Mucosa of descending colon (tissue), 3 donors: Measurements from ENCODE around the gene TACR1. TPM values are rescaled to one million over a fixed set of nuclear protein-coding genes. Genes with fewer than 3 reads are reported as not detected.
"Not testable (repeated sequence)": the region's sequence is repeated elsewhere in the genome, so short reads cannot be mapped to it uniquely, and the experiment has no call there.

Source experiments
- ATAC-seq: fragments of 200-7000 bp; cut with Tn5 transposase; one replicate; pipeline ENCODE4 v1.9.1; 2020; ENCODE audit warnings: mild to moderate bottlenecking, moderate library complexity
- DNase-seq, 3 donors: peaks; one replicate each; pipeline ENCODE4 v3.0.0-alpha.2; 2020
- H3K36me3 ChIP-seq: fragments of 200-600 bp; one replicate; pipeline ENCODE4 v1.8.0; 2021; ENCODE audit warnings: low read depth, mild to moderate bottlenecking
- H3K4me1 ChIP-seq: fragments of 200-600 bp; one replicate; pipeline ENCODE4 v1.8.0; 2021; ENCODE audit warnings: low read depth, mild to moderate bottlenecking
- H3K4me3 ChIP-seq: fragments of 200-600 bp; one replicate; pipeline ENCODE4 v1.8.0; 2021; ENCODE audit warnings: mild to moderate bottlenecking
- H3K9me3 ChIP-seq: fragments of 200-600 bp; one replicate; pipeline ENCODE4 v1.8.0; 2021; ENCODE audit warnings: mild to moderate bottlenecking
- intact Hi-C, 2 donors: fragments of 100-400 bp; cut with DNase I in 1 of 2; cut with micrococcal nuclease in 1 of 2; formaldehyde crosslinking; loops; one replicate each; pipeline versions ENCODE4 v1.11.0 to v1.11.1; 2022; cut with DNase I, micrococcal nuclease
- total RNA-seq, 3 donors: library from RNA; stranded (reverse); fragmentation: NEBNext Ultra II Directional in 2 of 3; extraction: Animal tissue kit (Norgen Biotek cat#: 25700) in 2 of 3; gene quantifications; one replicate each; pipeline versions ENCODE4 v1.2.1 to v1.2.4, GENCODE V29; 2021 to 2023
- TF ChIP-seq, protein P1 (sequence below): fragments of 200-600 bp; IDR thresholded peaks from one replicate; pipeline ENCODE4 v1.8.0; 2022; ENCODE audit warnings: antibody characterized with exemption, mild to moderate bottlenecking
- donor health status: DM: no; HTN: no; CAD: no; lungs with moderate emphysema.
- donor health status: DM: no; HTN: no; CAD: no.
- donor health status: DM: no; HTN: yes; CAD: no.

Gene TACR1
- total RNA-seq, 3 donors from 2014 or later = 0.81 to 1.2 (median 1.0) TPM

- TF ChIP-seq, protein P1, sequence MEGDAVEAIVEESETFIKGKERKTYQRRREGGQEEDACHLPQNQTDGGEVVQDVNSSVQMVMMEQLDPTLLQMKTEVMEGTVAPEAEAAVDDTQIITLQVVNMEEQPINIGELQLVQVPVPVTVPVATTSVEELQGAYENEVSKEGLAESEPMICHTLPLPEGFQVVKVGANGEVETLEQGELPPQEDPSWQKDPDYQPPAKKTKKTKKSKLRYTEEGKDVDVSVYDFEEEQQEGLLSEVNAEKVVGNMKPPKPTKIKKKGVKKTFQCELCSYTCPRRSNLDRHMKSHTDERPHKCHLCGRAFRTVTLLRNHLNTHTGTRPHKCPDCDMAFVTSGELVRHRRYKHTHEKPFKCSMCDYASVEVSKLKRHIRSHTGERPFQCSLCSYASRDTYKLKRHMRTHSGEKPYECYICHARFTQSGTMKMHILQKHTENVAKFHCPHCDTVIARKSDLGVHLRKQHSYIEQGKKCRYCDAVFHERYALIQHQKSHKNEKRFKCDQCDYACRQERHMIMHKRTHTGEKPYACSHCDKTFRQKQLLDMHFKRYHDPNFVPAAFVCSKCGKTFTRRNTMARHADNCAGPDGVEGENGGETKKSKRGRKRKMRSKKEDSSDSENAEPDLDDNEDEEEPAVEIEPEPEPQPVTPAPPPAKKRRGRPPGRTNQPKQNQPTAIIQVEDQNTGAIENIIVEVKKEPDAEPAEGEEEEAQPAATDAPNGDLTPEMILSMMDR = no peak
- ATAC-seq = no peak
- intact Hi-C loops = no loop called here
- Histone ChIP-seq H3K36me3 (no peaks in the 10 kb centered on the region), H3K9me3 (no peaks in the 10 kb centered on the region), H3K4me1 (no peaks in the 10 kb centered on the region), H3K4me3 (no peak overlapping the region)
- DNase-seq = no peak
Observed at GRCh38 chr2:75058427-75058826, 140.9 kb downstream of the TACR1 start.

GRCh38 chr2:75057150-75057549 lies 142.2 kb downstream of the TACR1 start:
- ATAC-seq, H3K4me1 ChIP-seq, H3K36me3 ChIP-seq, H3K4me3 ChIP-seq, DNase-seq, intact Hi-C loops, H3K9me3 ChIP-seq: not testable (repeated sequence)

- intact Hi-C loops = no loop called here
- TF ChIP-seq, protein P1 = no peak
- Histone ChIP-seq H3K4me1 (no peaks in the 10 kb centered on the region), H3K4me3 (no peak overlapping the region), H3K9me3 (no peaks in the 10 kb centered on the region), H3K36me3 (no peaks in the 10 kb centered on the region)
- DNase-seq (no peak), ATAC-seq (no peak)
Observed at GRCh38 chr2:75055820-75056675, 143.3 kb downstream of the TACR1 start.

DNA sequence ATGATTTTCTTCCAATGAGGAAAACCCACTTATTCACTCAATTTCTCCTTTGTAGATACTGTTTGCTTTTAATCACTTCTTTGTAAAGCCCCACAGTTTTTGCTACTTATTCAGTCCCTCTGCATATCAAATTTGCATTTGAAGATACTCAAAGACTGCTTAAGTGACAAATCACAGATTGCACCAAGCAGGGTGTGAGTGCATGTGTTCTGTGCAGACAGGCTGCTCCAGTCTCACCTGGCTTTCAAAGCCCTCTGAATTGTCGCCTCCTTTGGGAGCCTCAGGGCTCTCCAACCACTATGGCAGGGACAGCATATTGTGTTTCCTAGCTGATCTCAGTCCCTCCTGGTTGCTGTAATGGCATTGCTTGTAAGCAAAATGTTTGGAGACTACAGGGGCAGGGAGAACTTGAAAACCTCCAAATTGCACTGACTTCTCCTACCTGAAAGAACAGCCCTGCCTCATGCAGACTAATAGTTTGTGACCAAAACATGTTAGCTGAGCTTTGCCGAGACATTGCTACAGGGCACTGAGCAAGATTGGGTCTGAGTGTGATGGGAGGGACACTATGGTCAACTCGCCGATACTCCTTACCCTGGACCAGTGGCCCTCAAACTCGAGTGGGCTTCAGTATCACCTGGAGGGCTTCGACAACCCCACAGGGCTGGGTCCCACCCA lies 144.0 kb downstream of the TACR1 start:
- no peak for ATAC-seq
- intact Hi-C loops = no loop called here

DNA sequence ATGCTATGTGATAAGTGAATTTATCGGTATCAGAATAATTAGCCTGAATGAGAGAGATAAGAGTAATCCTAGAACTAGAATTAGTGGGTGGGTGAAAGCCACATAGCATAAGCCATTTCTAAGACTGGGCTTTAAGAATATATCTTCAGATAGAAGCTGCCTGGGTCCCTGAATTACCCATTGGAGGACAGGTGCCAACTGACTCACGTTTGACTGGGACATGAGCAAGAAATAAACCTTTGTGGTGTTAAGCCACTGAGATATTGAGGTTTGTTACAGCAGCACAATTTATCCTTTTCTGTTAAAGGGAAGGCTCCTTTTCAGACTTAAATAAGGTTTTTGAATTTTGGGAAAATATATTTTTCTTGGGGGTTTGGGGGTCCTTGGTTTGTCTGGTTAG lies 145.0 kb downstream of the TACR1 start:
- ATAC-seq = no peak

More for the DNA sequence above, 144.0 kb downstream of the TACR1 start:
- Histone ChIP-seq H3K4me3 (no peak overlapping the region), H3K36me3 (no peaks in the 10 kb centered on the region), H3K9me3 (no peaks in the 10 kb centered on the region), H3K4me1 (no peaks in the 10 kb centered on the region)
- TF ChIP-seq, protein P1 = no peak
- no peak for DNase-seq

More for the DNA sequence above, 145.0 kb downstream of the TACR1 start:
- H3K4me3 ChIP-seq = no peak overlapping the region
- DNase-seq = no peak
- H3K4me1 ChIP-seq = no peaks in the 10 kb centered on the region
- no peaks in the 10 kb centered on the region for H3K36me3 ChIP-seq
- TF ChIP-seq, protein P1 = no peak
- H3K9me3 ChIP-seq = no peaks in the 10 kb centered on the region
- intact Hi-C loops = no loop called here
